DMS153 treated with DMSO at 0.1 percent for 48 hours (cell line): ENCODE data around the gene ZC3H18.

Experiments
- DNase-seq: peaks from one replicate; lab custom pipeline; 2025; ENCODE audit not compliant: unreplicated experiment; lab: John Stamatoyannopoulos, UW

ZC3H18 gene

GRCh38 chr16:88578446-88579313 is 8.5 kb downstream of the ZC3H18 start:
- DNase-seq, result no peak

GRCh38 chr16:88580371-88580770 is 10.2 kb downstream of the ZC3H18 start:
- no peak for DNase-seq

GRCh38 chr16:88581033-88581432 is 10.8 kb downstream of the ZC3H18 start:
- DNase-seq, result no peak

GRCh38 chr16:88582912-88583575 is 12.8 kb downstream of the ZC3H18 start:
- no peak for DNase-seq

DNA sequence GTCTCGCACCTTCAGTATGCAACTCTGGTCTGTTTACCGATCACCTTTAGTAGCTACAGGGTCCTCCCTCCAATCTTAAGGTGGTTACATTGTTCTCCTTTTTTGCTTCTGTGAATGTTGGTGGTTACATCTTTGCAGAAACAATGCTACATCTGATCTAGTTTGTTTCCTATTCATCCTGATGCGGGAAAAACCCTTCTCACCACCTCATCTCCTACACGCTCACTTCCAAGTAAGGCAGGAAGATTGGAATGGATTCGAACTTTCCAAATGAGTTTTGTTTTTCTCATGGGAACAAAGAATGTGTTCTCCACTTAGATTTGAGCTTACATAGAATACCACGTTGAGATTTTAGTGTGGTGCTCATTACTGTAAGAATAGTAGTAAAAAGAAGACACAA is 14.5 kb downstream of the ZC3H18 start:
- DNase-seq, result no peak

GRCh38 chr16:88585269-88585668 is 15.1 kb downstream of the ZC3H18 start:
- no peak for DNase-seq

DNA sequence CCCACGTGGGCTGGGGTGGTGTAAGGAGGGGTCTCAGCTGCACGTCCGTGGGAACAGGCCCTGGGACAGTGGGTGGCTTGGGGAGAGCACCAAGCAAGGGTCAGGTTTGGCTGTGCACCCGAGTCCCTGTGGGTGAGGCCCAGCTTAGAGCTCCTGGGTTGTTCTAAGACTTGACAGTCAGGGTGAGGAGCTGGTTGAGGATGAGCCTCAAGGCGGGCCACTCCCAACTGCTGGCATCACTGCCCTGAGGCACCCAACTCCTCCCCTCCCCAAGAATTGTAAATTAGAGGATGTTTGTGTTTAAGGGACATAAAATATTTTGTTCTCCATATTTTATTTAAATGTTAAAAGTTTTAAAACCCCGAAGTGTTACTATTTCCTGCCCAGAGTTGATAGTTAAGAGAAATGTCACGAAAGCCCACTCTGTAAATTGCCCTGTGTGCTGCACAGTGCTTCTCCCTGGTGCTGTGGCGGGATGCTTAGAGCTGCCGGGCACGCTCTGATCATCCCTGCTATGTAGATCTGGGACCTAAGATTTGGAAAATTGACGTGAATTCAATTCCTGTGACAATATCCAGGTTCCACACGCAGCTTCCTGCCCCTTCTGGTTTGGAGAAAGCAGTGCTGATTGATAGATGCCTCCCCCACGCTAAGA is 15.9 kb downstream of the ZC3H18 start:
- no peak for DNase-seq

DNA sequence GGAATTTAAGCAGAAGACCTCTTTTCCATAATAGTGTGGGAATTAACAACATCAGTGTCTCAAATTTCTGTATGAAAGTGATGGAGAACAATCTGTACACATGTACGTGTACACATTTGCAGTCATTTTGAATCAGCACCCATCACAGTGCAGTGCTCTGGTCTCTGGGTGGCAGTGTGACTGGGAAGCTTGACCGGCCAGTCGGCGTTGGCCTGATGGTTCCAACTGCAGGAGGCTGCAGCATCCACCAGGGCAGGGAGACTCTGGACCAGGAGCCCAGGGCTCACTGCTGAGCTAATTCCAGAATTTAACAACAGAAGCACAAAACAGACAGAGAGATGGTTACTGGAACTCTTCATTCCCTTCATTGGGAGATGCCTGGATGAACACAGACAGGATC is 17.9 kb downstream of the ZC3H18 start:
- DNase-seq, result no peak

DNA sequence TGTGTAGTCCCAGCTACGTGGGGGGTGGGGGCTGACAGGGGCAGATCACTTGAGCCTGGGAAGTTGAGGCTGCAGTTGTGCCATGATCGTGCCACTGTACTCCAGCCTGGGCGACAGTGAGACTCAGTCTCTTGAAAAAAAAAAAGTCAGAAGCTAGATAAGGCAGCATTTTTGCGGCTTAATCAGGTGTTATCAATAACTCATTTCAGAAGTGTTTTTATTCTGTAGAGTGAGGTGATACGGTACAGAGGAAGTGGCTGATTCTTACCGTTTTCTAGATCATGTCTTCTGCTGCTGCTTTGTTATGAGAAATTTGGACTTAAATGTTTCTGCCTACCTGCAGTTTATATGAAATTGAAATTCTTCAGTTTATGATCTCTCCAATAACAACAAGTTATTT is 18.6 kb downstream of the ZC3H18 start:
- no peak for DNase-seq

- no peak for DNase-seq
These were observed 19.2 kb downstream of the ZC3H18 start for GRCh38 chr16:88589441-88589840.

DNA sequence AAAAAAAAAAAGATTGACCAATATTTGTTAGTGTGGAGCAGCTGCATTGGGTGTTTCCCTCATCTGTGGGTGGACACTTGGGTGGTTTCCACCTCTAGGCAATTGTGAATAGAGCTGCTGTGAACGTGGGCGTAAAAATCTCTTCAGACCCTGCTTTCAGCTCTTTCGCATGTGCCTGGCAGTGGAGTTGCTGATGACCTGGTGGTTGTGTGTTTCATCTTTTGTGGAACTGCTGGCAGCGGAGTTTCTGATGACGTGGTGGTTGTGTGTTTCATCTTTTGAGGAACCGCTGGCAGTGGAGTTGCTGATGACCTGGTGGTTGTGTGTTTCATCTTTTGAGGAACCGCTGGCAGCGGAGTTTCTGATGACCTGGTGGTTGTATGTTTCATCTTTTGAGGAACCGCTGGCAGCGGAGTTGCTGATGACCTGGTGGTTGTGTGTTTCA is 21.4 kb downstream of the ZC3H18 start:
- no peak for DNase-seq

DNA sequence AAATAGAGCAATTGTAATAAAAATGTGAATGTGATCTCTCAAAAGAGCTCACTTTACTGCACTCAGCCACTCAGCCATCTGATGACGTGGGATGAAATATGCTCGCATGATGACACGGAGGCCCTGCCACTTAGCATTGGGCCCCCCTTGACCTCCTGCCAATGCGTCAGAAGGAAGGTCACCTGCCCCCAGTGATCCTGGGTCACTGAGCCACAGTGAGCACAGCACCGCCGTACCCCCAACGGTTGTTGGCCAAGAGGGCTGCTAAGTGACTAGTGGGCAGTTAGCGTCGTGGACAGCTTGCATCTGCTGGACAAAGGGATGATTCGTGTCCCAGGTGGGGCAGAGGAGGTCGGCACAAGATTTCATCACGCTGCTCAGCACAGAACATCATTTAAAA is 22.9 kb downstream of the ZC3H18 start:
- no peak for DNase-seq

GRCh38 chr16:88593489-88593888 is 23.3 kb downstream of the ZC3H18 start:
- no peak for DNase-seq

DNA sequence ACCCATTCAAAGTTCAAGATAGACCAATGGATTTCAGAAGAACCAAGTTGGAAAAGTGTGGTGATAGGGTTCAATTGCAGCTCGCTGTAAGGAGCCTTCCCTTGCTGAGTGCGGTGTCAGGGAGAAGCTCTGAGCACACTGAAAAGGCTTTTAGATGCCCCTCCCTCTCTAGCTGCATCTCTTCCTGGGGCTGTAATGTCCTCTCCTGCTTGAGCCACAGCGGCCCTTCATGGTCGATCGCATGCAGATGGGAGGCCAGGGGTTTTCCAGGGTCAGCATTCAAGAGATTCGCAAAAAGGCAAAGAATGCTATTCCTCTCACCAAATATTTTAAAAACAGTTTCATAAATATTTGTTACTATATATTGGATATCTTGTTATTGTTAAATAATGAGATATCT is 23.7 kb downstream of the ZC3H18 start:
- no peak for DNase-seq

DNA sequence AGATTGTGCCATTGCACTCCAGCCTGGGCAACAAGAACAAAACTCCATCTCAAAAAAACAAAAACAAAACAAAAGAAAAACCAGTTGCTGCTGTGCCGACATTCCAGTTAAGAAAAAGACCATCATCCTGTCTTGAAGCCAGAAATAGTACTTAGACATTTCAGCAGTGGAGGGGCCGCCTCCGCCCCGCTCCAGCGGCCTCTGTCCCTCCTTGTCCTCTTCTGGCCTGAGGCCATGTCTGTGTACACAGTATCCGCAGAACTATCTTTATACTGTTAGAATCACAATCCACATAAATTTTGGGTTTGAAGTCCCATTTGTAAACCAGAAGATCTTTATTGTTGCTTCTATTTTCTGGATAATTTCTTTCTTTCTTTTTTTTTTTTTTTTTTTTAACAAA is 24.9 kb downstream of the ZC3H18 start:
- DNase-seq, result no peak

- no peak for DNase-seq
These were observed 25.7 kb downstream of the ZC3H18 start for GRCh38 chr16:88595921-88596320.

GRCh38 chr16:88596483-88596882 is 26.3 kb downstream of the ZC3H18 start:
- DNase-seq, result no peak

GRCh38 chr16:88597856-88598491 is 27.8 kb downstream of the ZC3H18 start:
- DNase-seq, result no peak

GRCh38 chr16:88599092-88599733 is 29.0 kb downstream of the ZC3H18 start:
- DNase-seq, result no peak

DNA sequence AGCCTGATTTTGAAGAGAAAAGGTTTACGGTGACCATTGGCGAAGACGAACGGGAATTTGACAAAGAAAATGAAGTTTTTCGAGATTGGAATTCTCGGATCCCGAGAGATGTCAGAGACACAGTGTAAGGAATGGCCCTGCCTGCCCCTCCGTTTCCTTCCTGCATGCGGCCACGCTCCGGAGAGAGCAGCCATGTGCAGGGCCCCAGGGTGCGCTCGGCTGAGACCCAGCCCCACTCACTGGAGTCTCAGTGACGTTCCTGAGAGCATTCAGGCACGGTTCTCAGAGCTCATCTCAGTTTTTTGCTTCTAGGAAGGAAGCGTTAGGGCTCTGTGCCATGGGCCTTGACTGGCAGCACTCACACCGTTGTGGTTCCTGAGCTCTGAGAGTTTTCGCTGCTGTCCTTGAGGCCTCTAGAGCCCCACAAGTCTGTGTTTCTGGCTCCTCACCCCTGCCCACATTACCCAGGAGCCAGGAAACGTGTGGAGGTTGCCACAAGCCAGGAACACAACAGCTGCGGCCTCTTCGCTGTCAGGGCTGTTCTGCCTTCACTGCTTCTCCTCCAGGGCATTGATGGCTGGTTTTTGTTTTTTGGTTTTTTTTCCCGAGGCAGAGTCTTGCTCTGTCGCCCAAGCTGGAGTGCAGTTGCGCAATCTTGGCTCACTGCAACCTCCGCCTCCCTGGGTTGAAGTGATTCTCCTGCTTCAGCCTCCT is 29.8 kb downstream of the ZC3H18 start:
- DNase-seq, result no peak
